HCT116 (cell line): ENCODE measurements around the gene PTDSS2. TPM values are rescaled to one million over a fixed set of nuclear protein-coding genes. Genes with fewer than 3 reads are reported as not detected.

Source experiments
- ATAC-seq: fragments of 200-7000 bp; cut with Tn5 transposase; 2 replicates; pipeline ENCODE4 v1.9.1; 2020; ENCODE audit warnings: mild to moderate bottlenecking, moderate library complexity
- BruUV-seq: library from RNA; stranded (reverse); fragments of 400-500 nt; replicated peaks from 2 replicates; lab custom pipeline; 2021; lab: Mats Ljungman, UMichigan
- CTCF ChIA-PET: fragments of 300-600 bp; sonication (Branson Sonifier 250); formaldehyde crosslinking; loops from one replicate; lab custom pipeline; 2021; ENCODE audit warnings: antibody characterized with exemption; lab: Charles Lee
- POLR2A ChIA-PET: fragments of 300-600, 350-600 bp; sonication (Branson Sonifier 250); formaldehyde crosslinking; loops from one replicate; lab custom pipeline; 2021; ENCODE audit warnings: antibody characterized with exemption; lab: Charles Lee
- RAD21 ChIA-PET, 2 experiments: fragments of 300-600 bp; sonication (Branson Sonifier 250); formaldehyde crosslinking; loops; one replicate each; lab custom pipeline; 2023; ENCODE audit warnings: low total read pairs in 2 of 2; ENCODE audit not compliant: uncharacterized antibody in 2 of 2, unreplicated experiment in 2 of 2, low non-redundant PET in 1 of 2; lab: Charles Lee
- DNase-seq: peaks from one replicate; pipeline ENCODE4 v3.0.0-alpha.2; 2010; ENCODE audit warnings: low read depth, low spot score
- H2AFZ ChIP-seq: fragments of 200-600 bp; shearing (Covaris generic), sonication (generic); 2 replicates; pipeline ENCODE4 v1.6.1; 2017; ENCODE audit warnings: low read depth, mixed run types, mixed read lengths, antibody characterized with exemption, low read length; ENCODE audit not compliant: poor library complexity, severe bottlenecking
- H3K27ac ChIP-seq: 2 replicates; pipeline ENCODE4 v1.5.1; 2012; ENCODE audit warnings: low read depth, low read length
- H3K27me3 ChIP-seq: fragments of 200-600 bp; sonication (generic); 2 replicates; pipeline ENCODE4 v1.6.1; 2016; ENCODE audit warnings: mixed run types, low read length, mixed read lengths; ENCODE audit not compliant: insufficient read depth
- H3K36me3 ChIP-seq, 2 experiments: fragments of 200-500 bp in 1 of 2; fragments of 200-600 bp in 1 of 2; sonication (Bioruptor generic) in 1 of 2; sonication (generic) in 1 of 2; 2 replicates each; pipeline versions ENCODE4 v1.5.1 to v1.6.1; 2014 to 2016; ENCODE audit warnings: low read length in 2 of 2, inconsistent platforms in 1 of 2, mixed read lengths in 1 of 2, mixed run types in 1 of 2; ENCODE audit not compliant: insufficient read depth in 2 of 2, control insufficient read depth in 1 of 2
- H3K4me1 ChIP-seq, 2 experiments: fragments of 200-600 bp in 1 of 2; sonication (generic) in 1 of 2; 2 replicates each; pipeline versions ENCODE4 v1.5.1 to v1.6.1; 2012 to 2017; ENCODE audit warnings: low read length in 2 of 2, inconsistent platforms in 1 of 2, mild to moderate bottlenecking in 1 of 2, mixed read lengths in 1 of 2, mixed run types in 1 of 2, moderate library complexity in 1 of 2; ENCODE audit not compliant: insufficient read depth in 2 of 2, control insufficient read depth in 1 of 2
- H3K4me2 ChIP-seq: fragments of 200-600 bp; sonication (generic); 2 replicates; pipeline ENCODE4 v1.6.1; 2017; ENCODE audit warnings: mixed run types, low read length, mixed read lengths
- H3K4me3 ChIP-seq, 2 experiments: fragments of 200-600 bp in 1 of 2; sonication (generic) in 1 of 2; replicated peaks in 1 of 2; 2 replicates each; pipeline ENCODE4 v1.5.1; 2011 to 2016; ENCODE audit warnings: low read length in 2 of 2, control low read depth in 1 of 2, low read depth in 1 of 2, mild to moderate bottlenecking in 1 of 2, mixed read lengths in 1 of 2, mixed run types in 1 of 2
- H3K79me2 ChIP-seq: fragments of 200-600 bp; sonication (generic); 2 replicates; pipeline ENCODE4 v1.6.1; 2017; ENCODE audit warnings: mild to moderate bottlenecking, mixed run types, low read length, moderate library complexity, mixed read lengths; ENCODE audit not compliant: insufficient read depth
- H3K9ac ChIP-seq: fragments of 200-600 bp; sonication (generic); 2 replicates; pipeline ENCODE4 v1.6.1; 2016; ENCODE audit warnings: low read length, mixed read lengths
- H3K9me2 ChIP-seq: fragments of 200-600 bp; sonication (generic), shearing (Covaris generic); 2 replicates; pipeline ENCODE4 v1.6.1; 2017; ENCODE audit warnings: mixed run types, mild to moderate bottlenecking, moderate library complexity; ENCODE audit not compliant: insufficient read depth
- H3K9me3 ChIP-seq, 2 experiments: fragments of 200-500 bp in 1 of 2; fragments of 200-600 bp in 1 of 2; sonication (Bioruptor generic) in 1 of 2; sonication (generic) in 1 of 2; 2 replicates each; pipeline ENCODE4 v1.6.1; 2014 to 2017; ENCODE audit warnings: low read length in 2 of 2, mixed read lengths in 2 of 2, inconsistent platforms in 1 of 2, low read depth in 1 of 2, mild to moderate bottlenecking in 1 of 2, mixed run types in 1 of 2, moderate library complexity in 1 of 2; ENCODE audit not compliant: control insufficient read depth in 1 of 2, insufficient read depth in 1 of 2
- H4K20me1 ChIP-seq: fragments of 200-600 bp; sonication (generic), shearing (Covaris generic); 2 replicates; pipeline ENCODE4 v1.6.1; 2017; ENCODE audit warnings: mixed run types, mild to moderate bottlenecking, moderate library complexity; ENCODE audit not compliant: insufficient read depth
- CBX3 ChIP-seq: IDR thresholded peaks from 2 replicates; pipeline ENCODE4 v1.6.1; 2012; ENCODE audit warnings: low read depth
- CEBPB ChIP-seq: IDR thresholded peaks from 2 replicates; pipeline ENCODE4 v1.6.1; 2012; ENCODE audit warnings: low read depth
- EGR1 ChIP-seq: IDR thresholded peaks from 2 replicates; pipeline ENCODE4 v1.6.1; 2012; ENCODE audit warnings: low read depth
- ELF1 ChIP-seq: IDR thresholded peaks from 2 replicates; pipeline ENCODE4 v1.6.1; 2012; ENCODE audit warnings: low read depth, borderline replicate concordance
- EZH2phosphoT487 ChIP-seq: fragments of 200-600 bp; IDR thresholded peaks from 2 replicates; pipeline ENCODE4 v1.6.1; 2018; ENCODE audit warnings: antibody characterized with exemption, borderline replicate concordance
- FOSL1 ChIP-seq: IDR thresholded peaks from 2 replicates; pipeline ENCODE4 v1.6.1; 2012; ENCODE audit warnings: low read depth
- POLR2A ChIP-seq: IDR thresholded peaks from 2 replicates; pipeline ENCODE4 v1.7.0; 2011; ENCODE audit warnings: borderline replicate concordance; ENCODE audit not compliant: insufficient read depth, insufficient read length; ENCODE audit errors: extremely low read depth
- POLR2AphosphoS5 ChIP-seq: IDR thresholded peaks from 2 replicates; pipeline ENCODE4 v1.6.1; 2011; ENCODE audit warnings: mild to moderate bottlenecking, low read depth, low read length, moderate library complexity
- SIN3A ChIP-seq: IDR thresholded peaks from 2 replicates; pipeline ENCODE4 v1.6.1; 2012; ENCODE audit warnings: low read depth
- SRF ChIP-seq: IDR thresholded peaks from 2 replicates; pipeline ENCODE4 v1.6.1; 2012; ENCODE audit warnings: low read depth
- TCF7L2 ChIP-seq: IDR thresholded peaks from 2 replicates; pipeline ENCODE4 v1.7.0; 2011; ENCODE audit warnings: borderline replicate concordance, inconsistent platforms; ENCODE audit not compliant: insufficient read depth, insufficient read length; ENCODE audit errors: extremely low read depth
- YY1 ChIP-seq: IDR thresholded peaks from 2 replicates; pipeline ENCODE4 v1.6.1; 2011; ENCODE audit warnings: low read length, low read depth, moderate library complexity, mild to moderate bottlenecking; ENCODE audit not compliant: insufficient replicate concordance; ENCODE audit errors: extremely low read depth
- ZFX ChIP-seq: fragments of 450-650 bp; IDR thresholded peaks from 2 replicates; pipeline ENCODE4 v1.6.1; 2017
- ZNF274 ChIP-seq: fragments of 200-500 bp; sonication (Bioruptor generic); IDR thresholded peaks from 2 replicates; pipeline ENCODE4 v1.6.1; 2014; ENCODE audit warnings: mild to moderate bottlenecking, low read depth, low read length, inconsistent platforms
- intact Hi-C: fragments of 100-400 bp; cut with micrococcal nuclease; formaldehyde crosslinking; loops from 2 replicates; pipeline ENCODE4 v1.10.0; 2022
- total RNA-seq: library from RNA; stranded (reverse); gene quantifications from one replicate; pipeline ENCODE4 v1.2.1, GENCODE V29; 2021; ENCODE audit not compliant: unreplicated experiment
- TF ChIP-seq, protein P1 (sequence below): IDR thresholded peaks from 2 replicates; pipeline ENCODE4 v1.6.1; 2012
- TF ChIP-seq, protein P2 (sequence below), 3 experiments: fragments of 200-600 bp in 1 of 3; sonication (generic) in 1 of 3; IDR thresholded peaks in 2 of 3; conservative IDR thresholded peaks in 1 of 3; 2 replicates each; pipeline ENCODE4 v1.5.1; 2012 to 2017; ENCODE audit warnings: low read depth in 2 of 3, low read length in 2 of 3, antibody characterized with exemption in 1 of 3, borderline replicate concordance in 1 of 3, control low read depth in 1 of 3, mild to moderate bottlenecking in 1 of 3, mixed read lengths in 1 of 3, mixed run types in 1 of 3, moderate library complexity in 1 of 3; ENCODE audit not compliant: insufficient read depth in 1 of 3
- TF ChIP-seq, protein P3 (sequence below): IDR thresholded peaks from 2 replicates; pipeline ENCODE4 v1.6.1; 2012
- TF ChIP-seq, protein P4 (sequence below): IDR thresholded peaks from 2 replicates; pipeline ENCODE4 v1.6.1; 2011; ENCODE audit warnings: mild to moderate bottlenecking, low read length, moderate library complexity; ENCODE audit not compliant: insufficient replicate concordance; ENCODE audit errors: extremely low read depth

Gene PTDSS2
- total RNA-seq, 1 experiment from 2014 or later: 40.1 TPM

DNA sequence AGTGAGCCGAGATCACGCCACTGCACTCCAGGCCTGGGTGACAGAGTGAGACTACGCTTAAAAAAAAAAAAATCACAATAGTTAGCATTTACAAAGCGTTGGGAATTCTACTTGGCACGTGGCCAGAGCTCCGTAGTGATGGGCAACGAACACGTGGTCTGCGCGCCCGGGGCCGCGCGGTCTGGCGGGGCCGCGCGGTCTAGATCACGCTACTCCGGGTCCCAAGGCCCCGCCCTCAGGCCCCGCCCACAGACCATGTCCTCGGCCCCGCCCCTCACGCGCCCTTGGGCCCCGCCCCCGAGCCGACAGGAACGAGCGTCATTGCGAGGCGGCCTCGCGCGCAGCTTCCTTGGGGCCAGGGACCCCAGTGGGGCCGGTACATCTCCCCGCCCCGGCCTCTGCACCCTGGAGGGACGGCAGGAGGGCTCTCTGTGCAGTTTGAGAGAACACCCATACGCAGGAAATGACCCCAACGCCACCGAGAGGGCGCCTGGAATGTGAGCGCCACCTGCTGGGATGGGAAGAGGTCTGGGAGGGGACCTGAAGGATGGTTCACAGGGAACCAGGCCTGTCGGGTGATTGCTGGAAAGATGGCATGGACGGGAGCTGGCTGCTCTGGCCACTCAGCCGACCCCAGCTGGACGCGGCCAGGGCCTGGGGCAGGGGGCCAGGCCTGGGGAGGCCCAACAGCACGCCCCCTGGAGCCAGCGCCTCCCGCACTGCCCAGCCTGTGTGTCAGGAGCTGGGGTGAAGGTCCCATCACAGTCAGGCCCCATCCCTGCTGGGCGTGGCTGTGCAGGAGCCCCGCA is 2.0 kb upstream of the PTDSS2 start:
- no peaks in the 10 kb centered on the region for H3K9me2 ChIP-seq
- H3K9me3 ChIP-seq: no peaks in the 10 kb centered on the region
- ATAC-seq: peak; percentile 70
- peaks cover 3 to 8% of the 10 kb centered on the region in 2 experiments; a peak in 2 of 4 replicates for H3K36me3 ChIP-seq
- no peaks in the 10 kb centered on the region for H4K20me1 ChIP-seq
- CTCF ChIA-PET: interaction anchor here (0.6 to 3.0 kb wide), 12 partner anchors 8 to 235 kb away, joined by 3 to 31 read pairs (median 4); partner anchors contain the start of gene PHRF1
- H3K79me2 ChIP-seq: peaks cover 40% of the 10 kb centered on the region
- peak; percentile 80 for DNase-seq
- H3K4me1 ChIP-seq: peaks cover 25 to 47% of the 10 kb centered on the region in 2 experiments
- H3K27me3 ChIP-seq: no peaks in the 10 kb centered on the region
- peak overlapping the region; percentile 88 for H3K9ac ChIP-seq
- RAD21 ChIA-PET: interaction anchor here (0.6 to 1.6 kb wide), 3 partner anchors 33 to 41 kb away, joined by 3 to 7 read pairs (median 4); partner anchors contain the start of gene SIGIRR (in 1 of the 2)
- peak overlapping the region; percentile 82 to 86 for H3K4me3 ChIP-seq
- H3K4me2 ChIP-seq: peak overlapping the region; percentile 85
- no peak overlapping the region for H2AFZ ChIP-seq
- intact Hi-C loops: loop anchor here (1.0 to 5.0 kb wide), 4 partner anchors 41 to 143 kb away; partner anchors contain the start of genes PKP3 and RNH1
- POLR2A ChIA-PET: interaction anchor here (0.9 to 2.4 kb wide), 5 partner anchors 8 to 241 kb away, joined by 3 to 10 read pairs (median 4); partner anchors contain the start of genes BET1L and RIC8A
- H3K27ac ChIP-seq: peak overlapping the region; percentile 98
- TSS peak; percentile 33 for BruUV-seq
- TF ChIP-seq, protein P1, sequence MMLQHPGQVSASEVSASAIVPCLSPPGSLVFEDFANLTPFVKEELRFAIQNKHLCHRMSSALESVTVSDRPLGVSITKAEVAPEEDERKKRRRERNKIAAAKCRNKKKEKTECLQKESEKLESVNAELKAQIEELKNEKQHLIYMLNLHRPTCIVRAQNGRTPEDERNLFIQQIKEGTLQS: no peak
- TF ChIP-seq EGR1: no peak
- TF ChIP-seq SIN3A: no peak
- TF ChIP-seq CBX3: no peak
- TF ChIP-seq YY1: no peak
- TF ChIP-seq, protein P2, sequence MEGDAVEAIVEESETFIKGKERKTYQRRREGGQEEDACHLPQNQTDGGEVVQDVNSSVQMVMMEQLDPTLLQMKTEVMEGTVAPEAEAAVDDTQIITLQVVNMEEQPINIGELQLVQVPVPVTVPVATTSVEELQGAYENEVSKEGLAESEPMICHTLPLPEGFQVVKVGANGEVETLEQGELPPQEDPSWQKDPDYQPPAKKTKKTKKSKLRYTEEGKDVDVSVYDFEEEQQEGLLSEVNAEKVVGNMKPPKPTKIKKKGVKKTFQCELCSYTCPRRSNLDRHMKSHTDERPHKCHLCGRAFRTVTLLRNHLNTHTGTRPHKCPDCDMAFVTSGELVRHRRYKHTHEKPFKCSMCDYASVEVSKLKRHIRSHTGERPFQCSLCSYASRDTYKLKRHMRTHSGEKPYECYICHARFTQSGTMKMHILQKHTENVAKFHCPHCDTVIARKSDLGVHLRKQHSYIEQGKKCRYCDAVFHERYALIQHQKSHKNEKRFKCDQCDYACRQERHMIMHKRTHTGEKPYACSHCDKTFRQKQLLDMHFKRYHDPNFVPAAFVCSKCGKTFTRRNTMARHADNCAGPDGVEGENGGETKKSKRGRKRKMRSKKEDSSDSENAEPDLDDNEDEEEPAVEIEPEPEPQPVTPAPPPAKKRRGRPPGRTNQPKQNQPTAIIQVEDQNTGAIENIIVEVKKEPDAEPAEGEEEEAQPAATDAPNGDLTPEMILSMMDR (IDR thresholded peaks at IDR 0.05 in 2 of 3, conservative IDR thresholded peaks at IDR 0.05 in 1 of 3; ENCODE audit: borderline replicate concordance in 1 of 3, insufficient read depth in 1 of 3, low read depth in 2 of 3, low read length in 2 of 3): peak in 2 of 3 experiments; percentile 86 to 89; a peak in 4 of 6 replicates
- no peak for TF ChIP-seq CEBPB
- TF ChIP-seq POLR2A: peak; percentile 6
- no peak for TF ChIP-seq ZNF274
- no peak for TF ChIP-seq ELF1
- TF ChIP-seq, protein P3, sequence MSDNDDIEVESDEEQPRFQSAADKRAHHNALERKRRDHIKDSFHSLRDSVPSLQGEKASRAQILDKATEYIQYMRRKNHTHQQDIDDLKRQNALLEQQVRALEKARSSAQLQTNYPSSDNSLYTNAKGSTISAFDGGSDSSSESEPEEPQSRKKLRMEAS: no peak
- TF ChIP-seq SRF: no peak
- TF ChIP-seq ZFX: peak; percentile 70; the same call in 1 of the 2 replicates
- no peak for TF ChIP-seq FOSL1
- no peak for TF ChIP-seq EZH2phosphoT487
- TF ChIP-seq, protein P4, sequence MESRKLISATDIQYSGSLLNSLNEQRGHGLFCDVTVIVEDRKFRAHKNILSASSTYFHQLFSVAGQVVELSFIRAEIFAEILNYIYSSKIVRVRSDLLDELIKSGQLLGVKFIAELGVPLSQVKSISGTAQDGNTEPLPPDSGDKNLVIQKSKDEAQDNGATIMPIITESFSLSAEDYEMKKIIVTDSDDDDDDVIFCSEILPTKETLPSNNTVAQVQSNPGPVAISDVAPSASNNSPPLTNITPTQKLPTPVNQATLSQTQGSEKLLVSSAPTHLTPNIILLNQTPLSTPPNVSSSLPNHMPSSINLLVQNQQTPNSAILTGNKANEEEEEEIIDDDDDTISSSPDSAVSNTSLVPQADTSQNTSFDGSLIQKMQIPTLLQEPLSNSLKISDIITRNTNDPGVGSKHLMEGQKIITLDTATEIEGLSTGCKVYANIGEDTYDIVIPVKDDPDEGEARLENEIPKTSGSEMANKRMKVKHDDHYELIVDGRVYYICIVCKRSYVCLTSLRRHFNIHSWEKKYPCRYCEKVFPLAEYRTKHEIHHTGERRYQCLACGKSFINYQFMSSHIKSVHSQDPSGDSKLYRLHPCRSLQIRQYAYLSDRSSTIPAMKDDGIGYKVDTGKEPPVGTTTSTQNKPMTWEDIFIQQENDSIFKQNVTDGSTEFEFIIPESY: no peak
- peak; percentile 73 for TF ChIP-seq POLR2AphosphoS5
- no peak for TF ChIP-seq TCF7L2
